ENCODE measurements around the gene PKDCC. TPM values are rescaled to one million over a fixed set of nuclear protein-coding genes. Genes with fewer than 3 reads are reported as not detected.

Gene PKDCC
- total RNA-seq, 1 experiment from 2014 or later: 322 TPM

- ChIA-PET POLR2A (interaction anchor here (1.3 kb wide), 1 partner anchor 42 kb away, joined by 3 read pairs; no protein-coding TSS in a partner anchor), CTCF (no interaction called here)
- Histone ChIP-seq H3K27me3 (replicated peaks; ENCODE audit: control insufficient read depth, insufficient read depth, low read length) (no peaks in the 10 kb centered on the region), H3K36me3 (ENCODE audit: control insufficient read depth, insufficient read depth, low read length) (no peaks in the 10 kb centered on the region), H3K4me1 (peaks cover 37% of the 10 kb centered on the region), H3K4me3 (ENCODE audit: low read depth, low read length) (no peak overlapping the region), H3K9me3 (peaks cover 3% of the 10 kb centered on the region; the same call in 1 of the 2 replicates)
- Mint-ChIP-seq H3K36me3 (ENCODE audit: insufficient read depth, unreplicated experiment) (peaks cover 7% of the 10 kb centered on the region), H3K4me1 (ENCODE audit: low read depth, unreplicated experiment) (peaks cover 13% of the 10 kb centered on the region), H3K27me3 (ENCODE audit: insufficient read depth, unreplicated experiment) (no peaks in the 10 kb centered on the region), H3K4me3 (ENCODE audit: unreplicated experiment) (peak overlapping the region; percentile 20), H3K9me3 (ENCODE audit: unreplicated experiment) (peaks cover 11% of the 10 kb centered on the region), H3K27ac (ENCODE audit: unreplicated experiment) (peak overlapping the region; percentile 6)
- intact Hi-C loops (cut with micrococcal nuclease; ENCODE audit: unreplicated experiment): no loop called here
- no peak for TF ChIP-seq CTCF (IDR thresholded peaks at IDR 0.05; ENCODE audit: insufficient read depth in 1 of 2, low read depth in 1 of 2, low read length in 1 of 2, severe bottlenecking in 1 of 2, unreplicated experiment in 1 of 2)
- no peak for DNase-seq
- no TSS peak for BruUV-seq (replicated peaks)
These were observed 51.8 kb downstream of the PKDCC start for GRCh38 chr2:42099438-42100173.

GRCh38 chr2:42100683-42101205 is 52.9 kb downstream of the PKDCC start:
- Mint-ChIP-seq H3K27me3 (ENCODE audit: insufficient read depth, unreplicated experiment) (no peaks in the 10 kb centered on the region), H3K9me3 (ENCODE audit: unreplicated experiment) (peaks cover 11% of the 10 kb centered on the region), H3K4me1 (ENCODE audit: low read depth, unreplicated experiment) (peaks cover 13% of the 10 kb centered on the region), H3K36me3 (ENCODE audit: insufficient read depth, unreplicated experiment) (peaks cover 7% of the 10 kb centered on the region), H3K4me3 (ENCODE audit: unreplicated experiment) (no peak overlapping the region), H3K27ac (ENCODE audit: unreplicated experiment) (peak overlapping the region; percentile 6)
- no peak overlapping the region for H3K4me3 ChIP-seq (ENCODE audit: low read depth, low read length)
- TF ChIP-seq CTCF (IDR thresholded peaks at IDR 0.05; ENCODE audit: insufficient read depth in 1 of 2, low read depth in 1 of 2, low read length in 1 of 2, severe bottlenecking in 1 of 2, unreplicated experiment in 1 of 2): no peak
- H3K27me3 ChIP-seq (replicated peaks; ENCODE audit: control insufficient read depth, insufficient read depth, low read length): no peaks in the 10 kb centered on the region
- peaks cover 3% of the 10 kb centered on the region; the same call in 1 of the 2 replicates for H3K9me3 ChIP-seq
- DNase-seq: no peak
- no TSS peak for BruUV-seq (replicated peaks)
- H3K4me1 ChIP-seq: peaks cover 43% of the 10 kb centered on the region
- H3K36me3 ChIP-seq (ENCODE audit: control insufficient read depth, insufficient read depth, low read length): no peaks in the 10 kb centered on the region
- intact Hi-C loops (cut with micrococcal nuclease; ENCODE audit: unreplicated experiment): no loop called here
- ChIA-PET CTCF (no interaction called here), POLR2A (interaction anchor here (1.3 kb wide), 1 partner anchor 41 kb away, joined by 3 read pairs; no protein-coding TSS in a partner anchor)

GRCh38 chr2:42101206-42102023 is 53.6 kb downstream of the PKDCC start:
- peak overlapping the region; percentile 96 for H3K27ac Mint-ChIP-seq (ENCODE audit: unreplicated experiment)
- H3K4me3 ChIP-seq (ENCODE audit: low read depth, low read length): peak overlapping the region; percentile 29
- BruUV-seq (replicated peaks): no TSS peak
- no peak for DNase-seq
- peaks cover 7% of the 10 kb centered on the region for H3K36me3 Mint-ChIP-seq (ENCODE audit: insufficient read depth, unreplicated experiment)
- H3K4me1 Mint-ChIP-seq (ENCODE audit: low read depth, unreplicated experiment): peaks cover 13% of the 10 kb centered on the region
- intact Hi-C loops (cut with micrococcal nuclease; ENCODE audit: unreplicated experiment): loop anchor here (1.0 to 2.0 kb wide), 3 partner anchors 31 to 40 kb away; no protein-coding TSS in a partner anchor
- peaks cover 3% of the 10 kb centered on the region; the same call in 1 of the 2 replicates for H3K9me3 ChIP-seq
- peaks cover 11% of the 10 kb centered on the region for H3K9me3 Mint-ChIP-seq (ENCODE audit: unreplicated experiment)
- no peaks in the 10 kb centered on the region for H3K27me3 ChIP-seq (replicated peaks; ENCODE audit: control insufficient read depth, insufficient read depth, low read length)
- H3K4me3 Mint-ChIP-seq (ENCODE audit: unreplicated experiment): peak overlapping the region; percentile 84
- H3K4me1 ChIP-seq: peaks cover 42% of the 10 kb centered on the region
- no peaks in the 10 kb centered on the region for H3K36me3 ChIP-seq (ENCODE audit: control insufficient read depth, insufficient read depth, low read length)
- POLR2A ChIA-PET: interaction anchor here (1.1 kb wide), 1 partner anchor 46 kb away, joined by 7 read pairs; no protein-coding TSS in a partner anchor
- CTCF ChIA-PET: no interaction called here
- TF ChIP-seq CTCF (IDR thresholded peaks at IDR 0.05; ENCODE audit: insufficient read depth in 1 of 2, low read depth in 1 of 2, low read length in 1 of 2, severe bottlenecking in 1 of 2, unreplicated experiment in 1 of 2): no peak
- no peaks in the 10 kb centered on the region for H3K27me3 Mint-ChIP-seq (ENCODE audit: insufficient read depth, unreplicated experiment)
